Measurements from ENCODE around the gene PRKAR2A.

DNA sequence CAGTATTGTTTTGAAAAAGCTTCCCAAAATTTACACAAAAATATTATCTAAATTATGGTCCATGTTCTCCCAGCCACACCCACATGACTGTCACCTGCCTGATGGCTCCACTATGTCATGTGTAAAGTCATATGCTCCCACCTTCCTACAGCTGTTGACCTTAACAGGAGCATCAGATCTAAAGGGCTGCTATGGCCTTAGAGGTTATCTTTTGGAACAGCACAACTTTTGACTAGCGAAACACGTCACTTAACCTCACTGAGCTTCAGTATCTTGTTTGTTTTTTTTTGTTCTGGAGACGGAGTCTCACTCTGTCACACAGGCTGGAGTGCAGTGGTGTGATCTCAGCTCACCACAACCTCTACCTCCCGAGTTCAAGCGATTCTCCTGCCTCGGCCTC is 64.4 kb downstream of the PRKAR2A start:
- TF ChIP-seq, protein P1, sequence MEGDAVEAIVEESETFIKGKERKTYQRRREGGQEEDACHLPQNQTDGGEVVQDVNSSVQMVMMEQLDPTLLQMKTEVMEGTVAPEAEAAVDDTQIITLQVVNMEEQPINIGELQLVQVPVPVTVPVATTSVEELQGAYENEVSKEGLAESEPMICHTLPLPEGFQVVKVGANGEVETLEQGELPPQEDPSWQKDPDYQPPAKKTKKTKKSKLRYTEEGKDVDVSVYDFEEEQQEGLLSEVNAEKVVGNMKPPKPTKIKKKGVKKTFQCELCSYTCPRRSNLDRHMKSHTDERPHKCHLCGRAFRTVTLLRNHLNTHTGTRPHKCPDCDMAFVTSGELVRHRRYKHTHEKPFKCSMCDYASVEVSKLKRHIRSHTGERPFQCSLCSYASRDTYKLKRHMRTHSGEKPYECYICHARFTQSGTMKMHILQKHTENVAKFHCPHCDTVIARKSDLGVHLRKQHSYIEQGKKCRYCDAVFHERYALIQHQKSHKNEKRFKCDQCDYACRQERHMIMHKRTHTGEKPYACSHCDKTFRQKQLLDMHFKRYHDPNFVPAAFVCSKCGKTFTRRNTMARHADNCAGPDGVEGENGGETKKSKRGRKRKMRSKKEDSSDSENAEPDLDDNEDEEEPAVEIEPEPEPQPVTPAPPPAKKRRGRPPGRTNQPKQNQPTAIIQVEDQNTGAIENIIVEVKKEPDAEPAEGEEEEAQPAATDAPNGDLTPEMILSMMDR (IDR thresholded peaks at IDR 0.05; ENCODE audit: poor library complexity, severe bottlenecking) = no peak
- TF ChIP-seq EP300 (conservative IDR thresholded peaks at IDR 0.05; ENCODE audit: poor library complexity, severe bottlenecking) (no peak), RAD21 (conservative IDR thresholded peaks at IDR 0.05) (no peak)
